CD4-positive, alpha-beta T cell treated with Interleukin-12 subunit alpha and Interleukin-12 subunit beta, for 1 hour (primary cell): ENCODE measurements around the gene CCDC80.

Source experiments
- DNase-seq: peaks from one replicate; pipeline ENCODE4 v3.0.0-alpha.2; 2020

Gene CCDC80

GRCh38 chr3:112654979-112655378 lies 14.0 kb upstream of the CCDC80 start:
- DNase-seq, result no peak

GRCh38 chr3:112654492-112654891 lies 13.5 kb upstream of the CCDC80 start:
- DNase-seq, result no peak

GRCh38 chr3:112653881-112654300 lies 12.9 kb upstream of the CCDC80 start:
- no peak for DNase-seq

GRCh38 chr3:112653209-112653871 lies 12.4 kb upstream of the CCDC80 start:
- DNase-seq, result no peak

- no peak for DNase-seq
Measured at GRCh38 chr3:112651516-112651915, 10.6 kb upstream of the CCDC80 start.

- no peak for DNase-seq
Measured at GRCh38 chr3:112651071-112651470, 10.1 kb upstream of the CCDC80 start.

GRCh38 chr3:112650482-112650881 lies 9.5 kb upstream of the CCDC80 start:
- no peak for DNase-seq

- no peak for DNase-seq
Measured at GRCh38 chr3:112649478-112649735, 8.5 kb upstream of the CCDC80 start.

GRCh38 chr3:112647122-112647521 lies 6.2 kb upstream of the CCDC80 start:
- DNase-seq, result no peak

GRCh38 chr3:112646623-112647022 lies 5.7 kb upstream of the CCDC80 start:
- no peak for DNase-seq

- no peak for DNase-seq
Measured at GRCh38 chr3:112644453-112644852, 3.5 kb upstream of the CCDC80 start.

GRCh38 chr3:112643621-112644240 lies 2.8 kb upstream of the CCDC80 start:
- no peak for DNase-seq

GRCh38 chr3:112642912-112643506 lies 2.1 kb upstream of the CCDC80 start:
- DNase-seq, result peak; percentile 84

GRCh38 chr3:112640276-112640929 lies 540 bp downstream of the CCDC80 start:
- no peak for DNase-seq

- DNase-seq, result no peak
Measured at GRCh38 chr3:112639455-112640225, 1.3 kb downstream of the CCDC80 start.

GRCh38 chr3:112638327-112639020 lies 2.5 kb downstream of the CCDC80 start:
- no peak for DNase-seq

- DNase-seq, result no peak
Measured at GRCh38 chr3:112637700-112638099, 3.2 kb downstream of the CCDC80 start.

GRCh38 chr3:112635674-112636073 lies 5.3 kb downstream of the CCDC80 start:
- no peak for DNase-seq

- no peak for DNase-seq
Measured at GRCh38 chr3:112634786-112635541, 6.0 kb downstream of the CCDC80 start.

- DNase-seq, result no peak
Measured at GRCh38 chr3:112633757-112634156, 7.2 kb downstream of the CCDC80 start.

GRCh38 chr3:112633191-112633590 lies 7.8 kb downstream of the CCDC80 start:
- DNase-seq, result no peak

- no peak for DNase-seq
Measured at GRCh38 chr3:112632596-112632995, 8.3 kb downstream of the CCDC80 start.
